Neural progenitor cell (in vitro differentiated cells): ENCODE results near the gene KREMEN2.

Source experiments
- CTCF ChIP-seq: fragments of 200-600 bp; sonication (generic); IDR thresholded peaks from 2 replicates; pipeline ENCODE4 v1.5.1; 2017; ENCODE audit warnings: antibody characterized with exemption, mild to moderate bottlenecking
- EZH2 ChIP-seq: fragments of 200-600 bp; sonication (generic); IDR thresholded peaks from 2 replicates; pipeline ENCODE4 v1.6.1; 2017; ENCODE audit warnings: antibody characterized with exemption, mild to moderate bottlenecking, moderate library complexity

DNA sequence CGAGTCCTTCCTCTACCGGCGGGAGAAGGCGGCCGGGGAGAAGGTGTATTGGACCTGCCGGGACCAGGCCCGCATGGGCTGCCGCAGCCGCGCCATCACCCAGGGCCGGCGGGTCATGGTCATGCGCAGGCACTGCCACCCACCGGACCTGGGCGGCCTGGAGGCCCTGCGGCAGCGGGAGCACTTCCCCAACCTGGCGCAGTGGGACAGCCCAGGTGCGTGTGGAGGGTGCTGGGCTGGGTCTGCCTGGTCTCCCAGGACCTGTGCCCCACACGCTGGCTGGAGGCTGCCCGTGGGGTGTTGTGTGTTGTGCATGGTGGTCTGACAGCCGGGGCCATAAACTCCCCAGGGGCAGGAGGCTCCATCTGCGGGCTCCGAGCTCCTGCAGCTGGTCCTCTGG, 26.9 kb upstream of the KREMEN2 start:
- TF ChIP-seq CTCF (no peak), EZH2 (no peak)
